GM21619 (cell line): ENCODE measurements around the gene DAB2IP.

Source experiments
- ATAC-seq: cut with Tn5 transposase; IDR thresholded peaks from one replicate; pipeline ENCODE4 v1.9.1; 2021; ENCODE audit not compliant: unreplicated experiment

The DAB2IP gene

DNA sequence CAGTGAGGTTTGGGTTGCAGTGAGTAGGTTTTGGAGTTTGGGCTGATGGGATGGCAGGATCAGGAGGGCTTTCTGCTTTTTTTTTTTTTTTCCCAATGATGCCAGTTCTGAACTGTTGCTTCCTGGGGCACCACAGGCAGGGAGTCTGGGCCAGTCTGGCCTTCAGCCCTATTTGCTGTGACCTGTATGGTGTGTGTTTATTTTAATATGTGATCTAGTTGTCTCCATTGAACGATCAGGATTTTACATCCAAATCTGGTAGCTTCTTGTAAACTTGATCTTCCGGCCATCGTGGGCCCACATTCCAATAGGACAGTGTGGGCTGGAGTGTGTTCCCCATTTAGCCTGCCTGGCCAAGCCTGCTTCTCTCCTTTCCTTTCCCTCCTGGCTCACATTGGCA lies 25.8 kb upstream of the DAB2IP start:
- no peak for ATAC-seq

- ATAC-seq: no peak
These were observed 25.4 kb upstream of the DAB2IP start for GRCh38 chr9:121626012-121626411.

- ATAC-seq: no peak
These were observed 24.0 kb upstream of the DAB2IP start for GRCh38 chr9:121627427-121627826.

- ATAC-seq: no peak
These were observed 23.0 kb upstream of the DAB2IP start for GRCh38 chr9:121628401-121628800.

GRCh38 chr9:121631115-121631514 lies 20.3 kb upstream of the DAB2IP start:
- no peak for ATAC-seq

DNA sequence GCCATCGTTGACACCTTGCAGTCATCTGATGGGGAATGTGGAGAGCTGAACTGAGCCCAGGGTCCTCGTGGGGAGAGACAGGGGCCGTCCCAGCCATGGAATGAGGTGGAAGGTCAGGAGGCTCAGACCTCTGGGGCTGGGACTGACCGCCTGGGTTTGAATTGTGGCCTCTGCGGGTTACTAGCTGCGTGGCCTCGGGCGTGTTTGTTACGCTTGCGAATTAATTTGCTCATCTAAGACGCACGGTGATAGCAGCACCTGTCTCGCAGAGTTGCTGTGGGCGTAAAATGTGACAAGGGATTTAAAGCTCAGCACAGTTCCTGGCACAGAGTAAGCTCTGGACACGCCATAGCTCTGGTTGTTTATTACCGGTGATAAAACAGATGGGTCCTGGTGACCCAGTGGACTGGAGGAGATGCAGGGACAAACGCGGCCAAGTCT lies 19.4 kb upstream of the DAB2IP start:
- ATAC-seq: no peak

- ATAC-seq: no peak
These were observed 18.2 kb upstream of the DAB2IP start for GRCh38 chr9:121633119-121633714.

DNA sequence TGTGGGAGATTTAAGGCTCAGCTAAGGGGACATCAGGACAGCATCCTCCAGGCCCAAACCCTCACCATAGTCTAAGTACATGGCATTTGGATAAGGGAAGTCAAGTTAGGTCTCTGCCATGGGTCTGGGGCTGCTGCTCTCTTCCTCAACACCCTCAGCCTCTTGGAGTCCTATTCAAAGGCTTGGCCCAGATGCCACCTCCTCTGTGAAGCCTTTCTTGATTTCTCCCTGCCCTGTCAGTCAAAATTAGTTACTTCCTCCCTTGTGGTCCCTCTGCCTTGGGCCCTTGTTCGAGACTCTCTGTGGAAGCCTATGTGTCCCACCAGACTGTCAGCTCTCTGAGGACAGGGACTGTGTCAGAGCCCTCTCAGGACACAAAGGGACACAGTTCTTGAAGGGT lies 17.7 kb upstream of the DAB2IP start:
- no peak for ATAC-seq

- no peak for ATAC-seq
These were observed 16.8 kb upstream of the DAB2IP start for GRCh38 chr9:121634329-121635261.

GRCh38 chr9:121635300-121635876 lies 16.0 kb upstream of the DAB2IP start:
- no peak for ATAC-seq

GRCh38 chr9:121636341-121636865 lies 15.0 kb upstream of the DAB2IP start:
- ATAC-seq: no peak

GRCh38 chr9:121636978-121637712 lies 14.3 kb upstream of the DAB2IP start:
- no peak for ATAC-seq

DNA sequence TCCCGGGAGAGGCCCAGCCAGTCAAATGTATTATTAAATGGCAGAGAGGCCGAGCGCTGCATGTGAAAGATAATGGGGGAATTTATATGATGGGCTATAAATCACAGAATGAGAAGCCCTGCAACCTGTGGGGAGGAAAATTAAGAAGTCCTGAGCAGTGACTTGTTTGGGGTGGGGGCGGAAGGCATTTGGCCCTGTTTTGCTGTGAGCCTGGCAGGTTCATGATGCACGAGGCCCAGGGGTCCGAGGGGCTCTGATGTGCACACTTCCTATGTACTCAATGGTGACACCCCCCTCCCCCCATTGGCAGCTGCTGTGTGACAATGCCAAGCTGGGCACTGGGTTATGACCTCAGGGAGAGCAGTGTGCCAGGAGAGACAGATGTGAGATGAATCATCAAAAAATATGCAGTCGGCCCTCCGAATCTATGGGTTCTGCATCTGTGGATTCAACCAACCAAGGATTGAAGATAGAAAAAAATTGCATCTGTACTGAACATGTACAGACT lies 13.7 kb upstream of the DAB2IP start:
- ATAC-seq: no peak

- ATAC-seq: no peak
These were observed 13.0 kb upstream of the DAB2IP start for GRCh38 chr9:121638399-121638798.

- ATAC-seq: no peak
These were observed 12.4 kb upstream of the DAB2IP start for GRCh38 chr9:121638901-121639592.

GRCh38 chr9:121639619-121640018 lies 11.8 kb upstream of the DAB2IP start:
- ATAC-seq: no peak

GRCh38 chr9:121640076-121640475 lies 11.4 kb upstream of the DAB2IP start:
- no peak for ATAC-seq

DNA sequence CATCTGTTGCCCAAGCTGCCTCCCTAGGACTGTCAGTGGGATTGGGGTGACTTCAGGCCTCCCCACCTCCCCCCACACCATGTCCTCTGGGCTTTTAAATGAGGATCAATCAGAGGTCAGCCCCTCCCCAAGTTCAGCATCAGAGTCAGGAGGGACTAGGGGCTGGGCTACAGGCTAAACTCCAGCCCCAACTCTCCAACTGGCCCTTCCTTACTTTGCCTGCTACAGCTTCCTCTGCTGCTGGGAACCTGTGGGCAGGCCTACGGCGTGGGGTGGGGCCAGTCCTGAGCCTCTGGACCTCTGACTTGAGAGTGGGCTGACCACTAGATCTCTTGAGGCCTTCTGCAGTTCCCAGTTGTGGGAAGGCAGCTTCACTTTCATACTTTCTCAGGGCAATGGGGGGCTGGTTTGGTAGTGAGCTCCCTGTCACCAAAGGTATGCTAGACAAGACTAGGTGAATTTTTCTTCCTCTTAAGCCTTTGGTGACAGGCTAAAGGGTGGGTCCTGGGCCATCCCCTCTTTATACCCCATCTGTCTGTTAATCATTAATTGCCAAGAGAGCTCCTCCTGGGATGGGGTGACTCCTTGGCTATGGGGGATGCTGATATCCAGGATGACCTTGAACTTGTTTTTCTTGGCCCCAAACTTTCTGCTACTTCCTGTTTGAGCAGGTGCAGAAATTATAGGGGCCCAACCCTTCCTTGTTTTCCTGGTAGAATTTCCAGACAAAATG lies 10.8 kb upstream of the DAB2IP start:
- ATAC-seq: no peak

GRCh38 chr9:121641224-121641611 lies 10.2 kb upstream of the DAB2IP start:
- ATAC-seq: no peak

DNA sequence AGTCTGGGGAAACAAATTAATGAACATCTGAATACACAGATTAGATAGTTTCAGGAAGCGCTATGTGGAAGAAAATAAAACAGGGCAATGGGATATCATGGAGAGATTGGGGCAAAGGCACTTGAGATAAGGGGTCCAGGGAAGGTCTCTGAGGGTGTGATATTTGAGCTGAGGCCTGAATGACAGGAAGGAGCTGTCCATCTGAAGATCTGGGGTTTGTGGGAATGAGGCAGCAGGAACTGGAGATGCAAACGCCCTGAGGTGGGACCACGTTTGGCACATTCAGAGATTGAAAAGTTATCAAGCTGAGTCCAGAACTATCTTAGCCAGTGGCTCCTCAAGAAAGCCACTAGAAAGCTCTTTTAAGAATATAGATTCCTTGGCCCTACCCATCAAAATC lies 8.7 kb upstream of the DAB2IP start:
- ATAC-seq: no peak
